HL-60/S4 treated with phorbol 12-myristate 13-acetate at 8.2 ng/mL for 4 days and 3 days (cell line): Measurements from ENCODE around the gene LAMA5.

Experiments
- in situ Hi-C: fragments of 300-500 bp; cut with MboI; formaldehyde crosslinking; loops from 2 replicates; pipeline ENCODE4 v1.15.0; 2022; ENCODE audit warnings: low sequenced_read_pairs

LAMA5 gene

DNA sequence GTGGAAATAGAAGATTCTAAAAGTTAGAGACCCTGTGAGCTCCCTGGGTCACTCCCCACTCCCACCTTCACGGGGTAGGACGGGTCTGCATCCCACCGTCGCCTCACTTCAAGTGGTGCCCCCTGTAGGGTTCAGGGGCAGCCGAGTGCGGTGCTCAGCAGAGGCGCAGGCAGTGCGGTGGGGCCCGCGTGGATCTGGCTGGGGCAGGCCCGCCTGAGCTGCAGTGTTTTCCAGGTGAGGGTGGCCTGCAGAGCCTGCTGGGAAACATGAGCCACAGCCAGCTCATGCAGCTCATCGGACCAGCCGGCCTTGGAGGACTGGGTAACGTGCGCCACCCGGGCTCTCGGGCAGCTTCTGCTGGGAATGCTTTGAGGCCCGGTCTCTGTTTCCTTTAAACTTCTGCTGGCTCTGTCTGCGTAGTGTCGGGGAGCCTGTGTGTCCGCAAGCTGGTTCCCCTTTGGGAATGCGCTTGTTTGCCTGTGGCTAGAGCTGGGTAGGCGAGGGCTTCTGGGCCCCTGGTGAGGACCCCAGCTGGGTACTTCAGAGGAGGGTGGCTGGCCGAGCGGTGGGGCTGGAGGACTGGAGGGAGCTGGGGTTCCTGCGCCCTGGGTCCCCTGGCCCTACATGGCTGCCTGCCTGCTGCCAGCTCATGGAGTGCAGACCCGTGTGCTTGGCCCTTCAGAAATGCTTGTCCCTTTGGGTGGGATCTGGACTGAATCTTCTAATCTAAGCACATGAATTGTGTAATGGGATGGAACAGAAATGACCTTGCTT is 60.5 kb downstream of the LAMA5 start:
- in situ Hi-C loops = no loop called here

DNA sequence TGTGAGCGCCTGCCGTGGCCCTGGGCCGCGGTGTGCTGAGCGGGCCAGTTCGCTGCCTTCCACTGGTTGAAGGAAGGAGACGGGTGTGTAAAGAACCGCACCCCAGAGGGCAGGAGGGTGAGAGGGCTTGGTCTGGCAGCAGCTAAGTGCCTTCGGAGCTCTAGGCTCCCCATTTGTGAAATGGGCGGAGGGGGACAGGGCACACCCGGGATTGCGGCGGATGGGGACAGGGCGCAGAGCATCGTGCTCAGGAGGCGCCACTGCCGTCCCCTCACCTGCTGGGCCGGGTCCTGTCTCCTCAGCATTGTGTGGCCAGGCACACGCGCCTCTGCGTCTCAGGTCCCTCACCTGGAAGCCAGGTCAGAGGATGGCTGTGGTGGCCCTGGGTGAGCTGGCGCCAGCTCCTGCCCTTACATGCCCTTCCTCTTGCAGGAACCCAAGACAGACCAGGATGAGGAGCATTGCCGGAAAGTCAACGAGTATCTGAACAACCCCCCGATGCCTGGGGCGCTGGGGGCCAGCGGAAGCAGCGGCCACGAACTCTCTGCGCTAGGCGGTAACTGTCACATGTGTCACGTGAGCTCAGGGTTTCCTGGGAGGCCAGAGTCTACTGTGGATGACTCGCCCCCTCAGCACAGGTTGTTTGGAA is 61.2 kb downstream of the LAMA5 start:
- in situ Hi-C loops = no loop called here

DNA sequence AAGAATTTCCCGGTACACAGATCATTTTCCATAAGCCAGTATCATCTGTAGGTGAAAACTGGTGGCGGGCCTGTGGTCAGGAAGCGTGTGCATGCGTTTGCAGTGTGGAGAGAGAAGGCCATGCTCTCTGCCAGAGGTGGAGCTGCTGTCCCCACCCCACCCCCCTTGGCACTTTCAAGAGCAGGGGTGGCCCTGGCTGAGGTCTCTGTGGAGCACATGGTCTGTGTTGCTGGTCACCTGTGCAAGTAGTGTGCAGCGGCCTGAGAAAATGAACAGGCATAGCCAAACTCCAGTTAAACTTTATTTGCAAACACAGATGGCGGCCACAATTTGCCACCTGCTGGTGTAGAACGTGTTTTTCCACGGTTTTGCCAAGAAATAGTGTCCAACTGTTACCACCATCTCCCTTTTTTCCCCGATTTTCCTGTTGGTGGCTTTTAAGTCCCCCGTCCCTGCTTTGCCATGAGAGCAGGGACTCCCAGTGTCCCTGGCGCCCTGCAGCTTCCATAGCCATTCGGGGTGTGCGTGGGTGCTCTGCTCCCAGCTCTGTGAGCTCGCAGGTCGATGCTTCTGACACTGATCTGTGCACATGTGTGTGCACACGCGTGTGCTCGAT is 61.9 kb downstream of the LAMA5 start:
- in situ Hi-C loops = no loop called here

DNA sequence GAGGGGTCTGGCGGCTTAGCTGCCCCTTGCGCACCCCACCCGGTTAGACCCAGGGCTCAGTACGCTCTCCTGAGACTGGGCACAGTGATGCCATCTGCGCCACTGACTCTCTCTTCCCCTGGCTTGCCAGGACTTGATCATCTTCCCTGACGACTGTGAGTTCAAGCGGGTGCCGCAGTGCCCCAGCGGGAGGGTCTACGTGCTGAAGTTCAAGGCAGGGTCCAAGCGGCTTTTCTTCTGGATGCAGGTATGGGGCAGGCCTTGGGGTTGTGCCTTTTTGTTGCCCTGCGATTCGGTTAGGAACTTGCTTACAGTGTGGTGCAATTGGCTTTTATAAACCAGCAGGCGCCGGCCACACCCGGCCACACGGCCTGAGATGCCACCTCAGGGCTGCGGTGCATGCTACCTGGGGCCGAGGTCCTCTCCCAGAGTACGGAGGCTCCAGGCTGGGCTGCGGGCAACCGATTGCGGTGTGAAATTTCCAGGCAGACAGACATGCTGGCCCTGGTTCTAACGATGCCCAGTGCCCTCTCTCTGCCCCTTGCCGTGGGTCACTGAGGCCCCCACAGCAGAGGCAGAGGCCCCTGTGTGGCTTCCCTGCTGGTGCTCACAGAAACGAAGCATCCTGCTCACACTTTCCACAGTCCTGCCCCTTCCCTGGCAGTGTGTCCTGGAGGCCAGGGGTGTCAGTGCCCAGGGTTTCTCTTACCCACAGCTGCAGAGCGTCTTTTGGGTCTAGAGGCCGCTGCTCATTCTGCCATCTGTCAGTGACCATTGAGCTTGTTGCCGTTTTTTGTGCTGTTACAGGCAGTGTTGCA is 62.6 kb downstream of the LAMA5 start:
- in situ Hi-C loops = no loop called here

DNA sequence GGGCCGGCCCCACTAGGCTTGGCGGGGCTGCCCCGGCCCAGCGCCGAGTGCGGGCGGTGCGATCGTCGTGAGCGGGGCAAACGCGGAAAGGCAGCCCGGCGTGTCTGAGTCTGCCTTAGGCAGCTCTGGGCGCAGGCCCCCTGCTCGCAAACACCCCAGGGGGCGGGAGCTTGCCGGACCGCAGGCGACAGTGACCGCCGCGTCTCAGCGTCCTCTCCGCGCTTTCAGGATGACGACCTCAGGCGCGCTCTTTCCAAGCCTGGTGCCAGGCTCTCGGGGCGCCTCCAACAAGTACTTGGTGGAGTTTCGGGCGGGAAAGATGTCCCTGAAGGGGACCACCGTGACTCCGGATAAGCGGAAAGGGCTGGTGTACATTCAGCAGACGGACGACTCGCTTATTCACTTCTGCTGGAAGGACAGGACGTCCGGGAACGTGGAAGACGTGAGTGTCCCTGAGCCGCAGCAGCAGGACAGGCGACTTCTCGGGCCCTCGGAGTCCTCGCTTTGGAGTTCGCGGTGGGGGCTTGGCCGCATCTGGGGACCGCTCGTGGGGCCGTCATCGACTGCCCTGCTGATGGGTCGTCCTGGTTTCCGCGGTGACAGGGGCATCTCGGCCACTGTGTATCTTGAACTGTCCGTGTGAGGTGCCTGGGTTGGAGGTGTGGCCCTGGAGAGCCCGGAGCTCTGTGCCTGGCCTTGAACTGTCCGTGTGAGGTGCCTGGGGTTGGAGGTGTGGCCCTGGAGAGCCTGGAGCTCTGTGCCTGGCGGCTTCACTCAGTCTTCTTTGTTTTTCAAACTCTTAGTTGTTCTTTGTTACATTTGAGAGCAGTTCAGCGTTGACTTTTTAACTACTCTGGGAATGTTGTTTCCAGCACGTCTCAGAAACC is 63.5 kb downstream of the LAMA5 start:
- in situ Hi-C loops = no loop called here

DNA sequence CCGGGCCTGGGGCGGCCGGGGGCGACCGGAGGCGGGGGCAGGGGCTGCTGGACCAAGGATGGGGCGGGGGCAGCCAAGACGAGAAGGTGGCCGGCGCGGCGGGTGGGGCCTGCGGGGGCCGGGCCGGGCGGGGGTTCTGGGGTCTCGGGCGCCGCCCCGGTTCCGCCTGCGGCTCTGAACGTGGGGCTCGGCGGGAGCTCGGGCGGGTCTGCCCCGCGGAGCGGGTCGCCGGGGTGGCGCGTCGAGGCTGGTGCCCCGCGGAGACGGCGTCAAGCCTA is 64.1 kb downstream of the LAMA5 start:
- in situ Hi-C loops = no loop called here

DNA sequence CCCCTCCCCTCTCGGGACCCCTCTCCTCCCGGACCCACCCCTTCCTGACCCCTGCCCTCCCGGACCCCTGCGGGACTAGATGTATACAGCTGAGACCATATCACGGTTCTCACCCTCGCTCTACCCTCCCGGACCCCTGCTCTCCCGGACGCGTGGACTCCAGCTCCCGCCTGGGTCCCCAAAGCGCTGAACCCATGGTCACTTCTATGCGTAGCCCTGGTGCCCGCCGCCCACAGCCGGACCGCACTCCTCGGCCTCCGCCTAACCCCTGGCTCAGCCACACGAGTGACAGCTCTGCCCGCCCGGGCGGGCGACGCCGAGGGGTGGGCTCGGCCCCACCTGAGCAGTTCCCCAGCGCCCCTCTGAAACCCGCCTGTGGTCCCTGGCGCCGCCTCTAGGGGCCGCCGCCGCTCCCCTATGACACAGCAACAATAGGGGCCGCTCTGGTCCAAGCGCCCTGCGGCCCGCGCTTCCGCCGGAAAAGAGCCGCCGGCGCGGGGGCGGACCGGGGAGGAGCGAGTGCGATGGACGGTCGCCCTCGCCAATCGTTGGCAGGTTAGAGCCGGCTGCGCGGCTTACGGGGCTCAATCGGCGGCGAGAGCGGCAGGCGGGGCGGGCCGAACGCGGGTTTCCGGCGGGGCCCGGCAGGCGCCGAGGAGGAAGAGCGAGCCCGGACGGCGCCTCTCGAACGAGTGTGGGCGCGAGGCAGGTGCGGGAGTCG is 64.6 kb downstream of the LAMA5 start, which contains the start of gene ADRM1:
Gene ADRM1, plus strand, starts transcription at position 657 of the 721 bp plus-strand sequence. CDS start 572 bp downstream, outside the sequence.
- in situ Hi-C loops = no loop called here

DNA sequence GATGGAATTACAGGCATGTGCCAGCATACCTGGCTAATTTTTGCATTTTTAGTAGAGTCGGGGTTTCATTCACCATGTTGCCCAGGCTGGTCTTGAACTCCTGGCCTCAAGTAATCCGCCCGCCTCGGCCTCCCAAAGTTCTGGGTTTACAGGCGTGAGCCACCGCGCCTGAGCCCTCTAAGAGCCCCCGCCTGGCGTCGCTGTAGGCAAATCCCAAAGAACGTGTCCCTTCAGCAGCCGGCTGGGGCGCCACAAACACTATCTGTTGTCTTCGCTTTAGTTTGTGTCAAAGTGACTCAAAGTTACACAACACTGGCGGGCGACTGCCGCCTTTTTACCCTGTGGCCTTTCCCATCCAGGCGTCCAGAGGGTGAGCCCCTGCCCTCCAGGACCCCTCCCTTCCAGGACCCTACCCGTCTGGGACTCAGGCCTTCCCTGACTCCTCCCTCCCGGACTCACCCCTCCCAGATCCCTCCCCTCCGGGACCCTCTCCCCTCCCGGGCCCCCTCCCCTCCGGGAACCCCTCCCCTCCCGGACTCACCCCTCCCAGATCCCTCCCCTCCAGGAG is 65.3 kb downstream of the LAMA5 start:
- in situ Hi-C loops = no loop called here

DNA sequence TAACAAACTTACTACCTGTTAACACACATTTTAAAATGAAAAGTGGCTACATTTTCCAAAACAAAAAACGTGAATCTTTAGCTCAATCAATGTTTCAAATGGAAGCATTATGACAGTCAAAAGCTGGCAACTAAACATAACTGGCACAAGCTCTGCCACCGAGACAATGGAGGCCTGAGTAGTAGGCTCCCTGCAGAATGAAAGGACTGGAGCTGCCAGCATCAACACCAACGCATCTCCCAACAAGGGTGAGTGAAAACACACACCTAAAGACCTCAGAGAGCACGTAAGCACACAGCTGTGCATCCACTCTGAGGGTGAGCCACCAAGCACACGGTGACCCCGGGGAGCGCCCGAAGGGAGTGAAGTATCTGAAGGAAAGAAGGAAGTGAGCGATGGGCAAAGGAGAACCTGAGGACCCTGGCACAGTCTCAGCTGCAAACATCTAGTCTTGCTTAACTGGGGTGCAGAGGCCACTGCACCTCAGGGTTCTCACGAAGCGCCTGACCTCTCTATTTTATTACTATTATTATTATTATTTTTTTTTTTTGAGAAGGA is 65.9 kb downstream of the LAMA5 start:
- in situ Hi-C loops = no loop called here

DNA sequence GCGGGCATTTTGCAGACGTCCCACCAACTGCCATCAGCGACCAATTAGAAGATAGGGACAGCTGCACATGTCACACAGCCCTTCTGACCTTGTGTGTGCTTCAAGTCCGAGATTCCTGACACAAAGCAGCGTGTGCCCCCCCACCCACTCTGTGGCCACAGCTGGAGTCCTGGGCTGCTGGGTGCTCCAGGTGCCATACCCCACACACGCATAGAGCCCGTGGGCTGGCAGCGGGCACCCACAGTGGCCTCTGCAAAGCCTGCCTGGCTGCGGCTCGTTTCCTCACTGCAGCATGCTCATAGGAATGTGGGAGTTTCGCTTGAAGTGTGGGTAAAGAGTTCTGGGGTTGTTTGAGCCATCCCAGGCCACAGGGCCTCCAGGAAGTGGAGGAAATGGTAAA is 66.8 kb downstream of the LAMA5 start:
- in situ Hi-C loops = no loop called here

DNA sequence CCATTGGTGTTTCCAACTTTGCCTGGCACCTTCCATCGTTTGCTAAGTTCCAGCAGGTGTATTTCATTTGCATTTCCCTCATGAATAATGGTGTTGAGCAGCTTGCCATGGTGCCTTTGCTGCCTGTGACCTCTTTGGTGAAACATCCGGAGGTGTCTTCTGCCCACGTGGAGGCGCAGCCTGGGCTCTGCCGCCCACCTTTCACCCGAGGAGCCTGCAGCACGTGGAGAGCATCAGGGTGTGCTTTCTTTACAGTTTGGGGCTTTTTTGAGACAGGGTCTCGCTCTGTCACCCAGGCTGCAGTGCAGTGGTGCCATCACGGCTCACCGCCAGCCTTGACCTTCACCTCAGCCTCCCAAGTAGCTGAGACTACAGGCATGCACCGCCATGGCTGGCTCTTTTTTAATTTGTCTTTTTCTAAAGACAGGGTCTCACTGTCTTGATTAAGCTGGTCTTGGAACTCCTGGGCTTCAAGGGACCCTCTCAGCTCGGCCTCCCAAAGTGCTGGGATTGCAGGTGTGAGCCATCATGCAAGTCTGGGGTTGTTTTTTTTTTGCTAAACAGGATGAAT is 67.4 kb downstream of the LAMA5 start:
- in situ Hi-C loops = no loop called here

DNA sequence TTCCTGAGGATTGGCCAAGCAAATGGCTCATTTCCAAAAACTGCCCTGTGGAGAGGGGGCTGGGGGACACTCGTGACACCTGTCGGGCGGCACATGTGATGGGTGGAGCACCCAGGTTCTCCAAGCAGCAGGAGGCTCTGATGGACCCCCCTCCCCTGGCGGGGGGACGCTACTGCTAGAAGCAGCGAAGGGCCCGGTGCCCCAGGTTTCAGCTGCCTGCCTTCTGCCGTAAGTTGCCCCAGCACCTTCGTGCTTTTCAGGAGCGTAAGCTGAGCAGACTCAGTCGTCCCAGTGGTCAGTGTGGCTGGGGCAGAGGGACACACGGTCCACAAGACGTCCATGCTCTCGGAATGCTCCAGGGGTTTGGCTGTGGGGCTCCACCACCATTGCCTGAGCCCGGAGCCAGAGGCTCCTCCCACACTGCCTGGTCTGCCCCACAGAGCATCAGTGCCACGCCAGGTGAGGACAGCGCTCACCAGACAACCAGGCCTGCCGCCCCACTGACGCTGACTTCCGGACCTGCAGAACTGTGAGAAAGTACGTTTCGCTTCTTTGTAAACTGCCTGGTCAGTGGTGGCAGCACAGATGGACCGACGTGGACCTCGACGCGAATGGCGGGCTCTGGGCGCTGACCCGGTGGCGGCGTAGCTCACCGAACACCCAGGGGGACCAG is 68.4 kb downstream of the LAMA5 start:
- in situ Hi-C loops = no loop called here

DNA sequence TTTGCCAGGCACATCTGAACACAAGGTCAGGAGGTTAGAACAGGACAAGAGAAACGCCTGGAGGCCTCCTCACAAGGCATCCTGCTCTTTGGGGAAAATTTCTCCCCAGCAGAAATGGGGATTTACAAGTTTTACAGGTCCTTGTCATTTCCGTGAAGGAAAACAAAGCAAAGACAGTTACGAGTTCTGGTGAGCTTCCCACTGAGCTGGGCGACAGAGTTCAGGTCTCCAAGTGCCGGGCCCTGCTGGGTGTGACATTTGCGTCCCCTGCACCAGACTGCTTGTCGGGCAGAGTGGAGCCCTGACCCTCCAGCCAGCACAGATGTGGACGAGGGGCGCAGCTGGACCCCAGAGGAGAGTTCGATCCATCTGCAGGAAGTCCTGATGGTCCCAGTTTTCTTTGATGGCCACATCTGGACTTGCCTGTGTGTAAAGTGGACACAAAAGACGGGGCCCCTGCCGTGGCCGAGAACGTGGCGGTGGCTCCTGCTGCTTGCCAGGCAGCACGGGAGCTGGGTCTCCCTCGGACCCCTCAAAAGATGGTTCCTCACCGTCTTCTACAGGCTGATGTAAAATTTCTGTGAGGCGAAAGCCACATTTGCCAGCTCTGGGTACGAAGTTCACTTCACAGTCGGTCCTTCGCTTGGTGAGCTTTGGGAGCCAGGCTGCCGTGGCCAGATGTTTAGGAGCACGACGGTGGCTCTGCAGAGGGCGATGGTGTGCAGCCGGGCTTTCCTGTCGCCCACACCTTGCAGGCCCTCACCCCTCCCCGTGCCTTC is 69.5 kb downstream of the LAMA5 start:
- in situ Hi-C loops = no loop called here

DNA sequence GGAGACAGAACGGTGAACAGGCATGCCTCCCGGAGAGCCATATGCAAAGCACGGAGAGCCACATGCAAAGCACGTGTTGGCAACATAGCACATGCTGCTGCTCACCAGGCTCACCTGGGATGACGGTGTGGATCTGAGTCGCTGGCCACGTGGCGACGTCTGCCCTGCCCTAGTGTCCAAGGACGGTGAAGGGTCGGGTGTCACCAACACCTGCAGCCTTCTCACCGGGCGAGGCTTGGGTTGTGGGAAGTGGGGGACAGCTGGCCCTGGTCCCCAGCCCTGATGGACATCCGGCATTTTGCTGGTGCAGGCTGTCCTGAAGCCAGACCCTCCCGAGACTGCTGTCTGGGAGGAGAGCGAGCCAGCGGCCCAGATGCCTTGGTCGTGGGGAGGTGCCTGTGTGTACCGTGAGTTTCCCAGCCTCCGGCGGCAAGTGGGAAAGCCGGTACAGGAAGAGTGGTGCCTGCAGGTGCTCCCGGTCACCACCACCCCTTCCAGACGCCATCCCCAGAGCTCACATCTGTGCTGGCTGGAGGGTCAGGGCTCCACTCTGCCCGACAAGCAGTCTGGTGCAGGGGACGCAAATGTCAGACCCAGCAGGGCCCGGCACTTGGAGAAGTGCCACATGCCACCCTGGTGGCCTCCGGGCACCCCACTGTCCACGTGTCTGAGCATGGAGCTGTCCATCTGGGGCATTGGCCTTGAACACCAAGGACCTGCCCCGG is 70.2 kb downstream of the LAMA5 start:
- in situ Hi-C loops = no loop called here

DNA sequence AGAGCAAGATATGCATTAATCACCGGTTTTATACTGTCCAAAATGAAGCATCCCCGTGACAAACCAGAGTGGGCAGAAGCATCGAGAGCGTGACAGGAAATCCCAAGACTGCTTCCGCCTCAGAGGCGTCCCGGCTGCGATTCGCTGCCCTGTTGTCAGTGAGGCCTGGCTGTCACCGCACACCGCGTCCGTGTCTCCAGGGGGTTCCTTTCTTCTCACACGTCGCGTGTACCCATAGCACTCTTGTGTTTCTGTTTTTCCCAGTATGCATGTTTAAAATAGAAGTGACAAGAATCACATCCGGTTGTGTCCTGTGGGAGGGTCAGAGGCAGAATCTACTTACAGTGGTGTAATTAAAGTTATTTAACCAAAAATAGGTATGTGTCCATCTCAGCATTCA is 72.6 kb downstream of the LAMA5 start:
- in situ Hi-C loops = no loop called here

DNA sequence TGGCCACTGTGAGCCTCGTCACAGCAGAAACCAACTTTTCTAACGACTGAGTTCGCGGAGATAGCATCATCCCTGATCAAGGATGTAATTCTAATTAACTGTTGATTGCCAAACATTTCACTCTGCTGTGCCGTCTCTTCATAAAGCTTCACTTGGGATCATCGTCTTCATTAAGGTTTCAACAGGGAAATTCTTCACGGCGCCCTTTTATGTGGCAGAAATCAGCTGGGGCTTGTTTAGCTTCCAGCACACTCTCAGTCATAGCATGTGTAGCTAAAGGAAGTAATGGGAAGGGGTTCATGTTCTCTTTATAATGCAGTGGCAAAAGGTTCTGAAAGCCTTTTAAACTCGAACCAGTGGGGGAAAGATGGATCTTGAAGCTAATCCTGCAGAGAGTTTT is 73.2 kb downstream of the LAMA5 start:
- in situ Hi-C loops = no loop called here
